ENCODE results near the gene LRRC4B.

The LRRC4B gene

GRCh38 chr19:50482916-50483315 lies 85.3 kb downstream of the LRRC4B start:
- peaks cover 25 to 56% of the 10 kb centered on the region in 2 donors for H3K36me3 ChIP-seq (ENCODE audit: control insufficient read depth in 1 of 2, insufficient read depth in 2 of 2, low read length in 2 of 2)
- peaks cover 0 to 7% of the 10 kb centered on the region in 2 donors for H3K9me3 ChIP-seq (ENCODE audit: control insufficient read depth in 1 of 2, low read length in 2 of 2)
- no peak overlapping the region for H3K27ac ChIP-seq (ENCODE audit: low read depth, low read length)
- H3K4me1 ChIP-seq (ENCODE audit: control insufficient read depth in 1 of 2, insufficient read depth in 2 of 2, low read length in 2 of 2) = no peaks in the 10 kb centered on the region
- no peak overlapping the region for H3K4me3 ChIP-seq (ENCODE audit: low read depth in 1 of 2, low read length in 2 of 2)
- no peak overlapping the region for H3K9ac ChIP-seq (ENCODE audit: low read depth in 1 of 2, low read length in 2 of 2)
- peaks cover 0 to 3% of the 10 kb centered on the region in 2 donors for H3K27me3 ChIP-seq (ENCODE audit: control insufficient read depth in 1 of 2, insufficient read depth in 2 of 2, low read length in 2 of 2)

- Histone ChIP-seq H3K4me1 (ENCODE audit: control insufficient read depth in 1 of 2, insufficient read depth in 2 of 2, low read length in 2 of 2) (peaks cover 3 to 5% of the 10 kb centered on the region in 2 donors), H3K4me3 (ENCODE audit: low read depth in 1 of 2, low read length in 2 of 2) (no peak overlapping the region), H3K27me3 (ENCODE audit: control insufficient read depth in 1 of 2, insufficient read depth in 2 of 2, low read length in 2 of 2) (peaks cover 0 to under 1% of the 10 kb centered on the region in 2 donors), H3K9ac (ENCODE audit: low read depth in 1 of 2, low read length in 2 of 2) (no peak overlapping the region), H3K9me3 (ENCODE audit: control insufficient read depth in 1 of 2, low read length in 2 of 2) (peaks cover 0 to 7% of the 10 kb centered on the region in 2 donors), H3K36me3 (ENCODE audit: control insufficient read depth in 1 of 2, insufficient read depth in 2 of 2, low read length in 2 of 2) (peaks cover 27 to 57% of the 10 kb centered on the region in 2 donors), H3K27ac (ENCODE audit: low read depth, low read length) (no peak overlapping the region)
Measured at GRCh38 chr19:50482271-50482855, 85.9 kb downstream of the LRRC4B start.

GRCh38 chr19:50481351-50482149 lies 86.7 kb downstream of the LRRC4B start:
- H3K4me3 ChIP-seq (ENCODE audit: low read depth in 1 of 2, low read length in 2 of 2) = no peak overlapping the region
- H3K9me3 ChIP-seq (ENCODE audit: control insufficient read depth in 1 of 2, low read length in 2 of 2) = peaks cover 0 to 6% of the 10 kb centered on the region in 2 donors
- no peak overlapping the region for H3K9ac ChIP-seq (ENCODE audit: low read depth in 1 of 2, low read length in 2 of 2)
- H3K27me3 ChIP-seq (ENCODE audit: control insufficient read depth in 1 of 2, insufficient read depth in 2 of 2, low read length in 2 of 2) = no peaks in the 10 kb centered on the region
- no peak overlapping the region for H3K27ac ChIP-seq (ENCODE audit: low read depth, low read length)
- peaks cover 7 to 8% of the 10 kb centered on the region in 2 donors for H3K4me1 ChIP-seq (ENCODE audit: control insufficient read depth in 1 of 2, insufficient read depth in 2 of 2, low read length in 2 of 2)
- peaks cover 27 to 57% of the 10 kb centered on the region in 2 donors for H3K36me3 ChIP-seq (ENCODE audit: control insufficient read depth in 1 of 2, insufficient read depth in 2 of 2, low read length in 2 of 2)

- Histone ChIP-seq H3K9ac (ENCODE audit: low read depth in 1 of 2, low read length in 2 of 2) (no peak overlapping the region), H3K9me3 (ENCODE audit: control insufficient read depth in 1 of 2, low read length in 2 of 2) (no peaks in the 10 kb centered on the region), H3K4me1 (ENCODE audit: control insufficient read depth in 1 of 2, insufficient read depth in 2 of 2, low read length in 2 of 2) (peaks cover 7 to 8% of the 10 kb centered on the region in 2 donors), H3K27me3 (ENCODE audit: control insufficient read depth in 1 of 2, insufficient read depth in 2 of 2, low read length in 2 of 2) (no peaks in the 10 kb centered on the region), H3K27ac (ENCODE audit: low read depth, low read length) (no peak overlapping the region), H3K36me3 (ENCODE audit: control insufficient read depth in 1 of 2, insufficient read depth in 2 of 2, low read length in 2 of 2) (peaks cover 27 to 57% of the 10 kb centered on the region in 2 donors), H3K4me3 (ENCODE audit: low read depth in 1 of 2, low read length in 2 of 2) (no peak overlapping the region)
Measured at GRCh38 chr19:50480281-50481111, 87.7 kb downstream of the LRRC4B start.

GRCh38 chr19:50479761-50480251 lies 88.4 kb downstream of the LRRC4B start:
- H3K9me3 ChIP-seq (ENCODE audit: control insufficient read depth in 1 of 2, low read length in 2 of 2) = no peaks in the 10 kb centered on the region
- H3K27me3 ChIP-seq (ENCODE audit: control insufficient read depth in 1 of 2, insufficient read depth in 2 of 2, low read length in 2 of 2) = no peaks in the 10 kb centered on the region
- no peak overlapping the region for H3K4me3 ChIP-seq (ENCODE audit: low read depth in 1 of 2, low read length in 2 of 2)
- peaks cover 7 to 8% of the 10 kb centered on the region in 2 donors for H3K4me1 ChIP-seq (ENCODE audit: control insufficient read depth in 1 of 2, insufficient read depth in 2 of 2, low read length in 2 of 2)
- H3K9ac ChIP-seq (ENCODE audit: low read depth in 1 of 2, low read length in 2 of 2) = no peak overlapping the region
- no peak overlapping the region for H3K27ac ChIP-seq (ENCODE audit: low read depth, low read length)
- peaks cover 27 to 55% of the 10 kb centered on the region in 2 donors for H3K36me3 ChIP-seq (ENCODE audit: control insufficient read depth in 1 of 2, insufficient read depth in 2 of 2, low read length in 2 of 2)

- Histone ChIP-seq H3K4me3 (ENCODE audit: low read depth in 1 of 2, low read length in 2 of 2) (no peak overlapping the region), H3K9ac (ENCODE audit: low read depth in 1 of 2, low read length in 2 of 2) (no peak overlapping the region), H3K27ac (ENCODE audit: low read depth, low read length) (no peak overlapping the region), H3K36me3 (ENCODE audit: control insufficient read depth in 1 of 2, insufficient read depth in 2 of 2, low read length in 2 of 2) (peaks cover 27 to 52% of the 10 kb centered on the region in 2 donors), H3K27me3 (ENCODE audit: control insufficient read depth in 1 of 2, insufficient read depth in 2 of 2, low read length in 2 of 2) (no peaks in the 10 kb centered on the region), H3K4me1 (ENCODE audit: control insufficient read depth in 1 of 2, insufficient read depth in 2 of 2, low read length in 2 of 2) (peaks cover 7 to 8% of the 10 kb centered on the region in 2 donors), H3K9me3 (ENCODE audit: control insufficient read depth in 1 of 2, low read length in 2 of 2) (no peaks in the 10 kb centered on the region)
Measured at GRCh38 chr19:50478901-50479715, 89.1 kb downstream of the LRRC4B start.

- Histone ChIP-seq H3K9me3 (ENCODE audit: control insufficient read depth in 1 of 2, low read length in 2 of 2) (no peaks in the 10 kb centered on the region), H3K4me1 (ENCODE audit: control insufficient read depth in 1 of 2, insufficient read depth in 2 of 2, low read length in 2 of 2) (peaks cover 7 to 8% of the 10 kb centered on the region in 2 donors), H3K27ac (ENCODE audit: low read depth, low read length) (no peak overlapping the region), H3K27me3 (ENCODE audit: control insufficient read depth in 1 of 2, insufficient read depth in 2 of 2, low read length in 2 of 2) (no peaks in the 10 kb centered on the region), H3K4me3 (ENCODE audit: low read depth in 1 of 2, low read length in 2 of 2) (peak overlapping the region in 1 of 2 donors; percentile 10), H3K36me3 (ENCODE audit: control insufficient read depth in 1 of 2, insufficient read depth in 2 of 2, low read length in 2 of 2) (peaks cover 22 to 46% of the 10 kb centered on the region in 2 donors), H3K9ac (ENCODE audit: low read depth in 1 of 2, low read length in 2 of 2) (peak overlapping the region in 1 of 2 donors; percentile 6)
Measured at GRCh38 chr19:50477751-50478515, 90.3 kb downstream of the LRRC4B start.

- Histone ChIP-seq H3K27me3 (ENCODE audit: control insufficient read depth in 1 of 2, insufficient read depth in 2 of 2, low read length in 2 of 2) (no peaks in the 10 kb centered on the region), H3K4me1 (ENCODE audit: control insufficient read depth in 1 of 2, insufficient read depth in 2 of 2, low read length in 2 of 2) (peaks cover 7 to 8% of the 10 kb centered on the region in 2 donors), H3K27ac (ENCODE audit: low read depth, low read length) (peak overlapping the region; percentile 79)
Measured at GRCh38 chr19:50476907-50477238, 91.4 kb downstream of the LRRC4B start.

More at GRCh38 chr19:50476907-50477238, 91.4 kb downstream of the LRRC4B start:
- Histone ChIP-seq H3K4me3 (ENCODE audit: low read depth in 1 of 2, low read length in 2 of 2) (peak overlapping the region; percentile 78 to 95), H3K9me3 (ENCODE audit: control insufficient read depth in 1 of 2, low read length in 2 of 2) (no peaks in the 10 kb centered on the region), H3K9ac (ENCODE audit: low read depth in 1 of 2, low read length in 2 of 2) (peak overlapping the region; percentile 74 to 84), H3K36me3 (ENCODE audit: control insufficient read depth in 1 of 2, insufficient read depth in 2 of 2, low read length in 2 of 2) (peaks cover 20 to 37% of the 10 kb centered on the region in 2 donors)
